Thyroid gland (tissue), 4 donors: Measurements from ENCODE around the gene ATP5MG. TPM values are rescaled to one million over a fixed set of nuclear protein-coding genes. Genes with fewer than 3 reads are reported as not detected.

Source experiments
- DNase-seq, 2 donors: peaks; one replicate each; pipeline ENCODE4 v3.0.0-alpha.2; 2019
- H3K27ac ChIP-seq, 3 donors: fragments of 200-600 bp; sonication (generic); 1 replicate in 2 of 3; 2 replicates in 1 of 3; pipeline ENCODE4 v1.5.1; 2016 to 2019; ENCODE audit warnings: mild to moderate bottlenecking in 1 of 3, moderate library complexity in 1 of 3
- H3K27me3 ChIP-seq: fragments of 200-600 bp; sonication (generic); one replicate; pipeline ENCODE4 v1.5.1; 2019
- H3K36me3 ChIP-seq, 2 donors: fragments of 200-600 bp; sonication (generic); one replicate each; pipeline ENCODE4 v1.5.1; 2016 to 2019
- H3K4me1 ChIP-seq, 2 donors: fragments of 200-600 bp; sonication (generic); one replicate each; pipeline ENCODE4 v1.5.1; 2017 to 2019
- H3K4me3 ChIP-seq, 3 donors: fragments of 200-600 bp; sonication (generic); replicated peaks in 1 of 3; 1 replicate in 2 of 3; 2 replicates in 1 of 3; pipeline ENCODE4 v1.5.1; 2016; ENCODE audit warnings: mild to moderate bottlenecking in 1 of 3
- H3K9me3 ChIP-seq: fragments of 200-600 bp; sonication (generic); one replicate; pipeline ENCODE4 v1.5.1; 2017
- POLR2A ChIP-seq, 2 donors: fragments of 450-650 bp; IDR thresholded peaks; one replicate each; pipeline ENCODE4 v1.6.1; 2017; ENCODE audit warnings: antibody characterized with exemption in 2 of 2, mild to moderate bottlenecking in 2 of 2, moderate library complexity in 1 of 2
- WGBS, 2 donors: methylation state at CpG; one replicate each; pipeline ENCODE4 v1.1.5; 2017; 5-methylcytosine and 5-hydroxymethylcytosine counted together
- intact Hi-C: fragments of 100-400 bp; cut with DNase I; formaldehyde crosslinking; loops from one replicate; pipeline ENCODE4 v1.15.1; 2023
- total RNA-seq, 4 donors: library from RNA; depleted of rRNA; stranded (reverse); fragments of >200 nt; gene quantifications; one replicate each; pipeline ENCODE4 v1.2.3, GENCODE V29; 2016
- TF ChIP-seq, protein P1 (sequence below), 6 experiments: fragments of 200-600 bp in 3 of 6; fragments of 450-650 bp in 3 of 6; sonication (generic) in 3 of 6; IDR thresholded peaks; one replicate each; pipeline ENCODE4 v1.5.1; 2016 to 2019; ENCODE audit warnings: antibody characterized with exemption in 6 of 6, mild to moderate bottlenecking in 2 of 6, inconsistent platforms in 1 of 6, moderate library complexity in 1 of 6

Gene ATP5MG
- total RNA-seq, 4 donors from 2014 or later = 63.9 to 716 (median 170) TPM

DNA sequence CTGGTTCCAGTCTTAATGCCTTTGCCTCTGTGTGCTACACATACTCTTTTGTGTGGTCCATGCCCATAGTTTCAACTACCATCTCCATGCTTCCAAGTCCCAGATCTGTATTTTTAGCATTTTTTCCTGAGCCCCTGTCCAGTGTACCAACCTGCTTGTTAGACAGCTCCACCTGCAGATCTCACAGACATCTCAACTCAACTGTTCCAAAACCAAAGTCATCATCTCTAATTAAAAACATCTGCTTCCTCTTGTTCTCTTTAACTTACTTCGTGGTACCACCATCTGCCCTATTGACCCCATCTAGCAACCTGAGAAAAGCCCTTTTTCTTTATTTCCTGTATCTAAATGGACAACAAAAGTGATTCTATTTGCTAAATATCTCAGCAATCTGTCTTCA lies 26.3 kb downstream of the ATP5MG start:
- H3K9me3 ChIP-seq = no peaks in the 10 kb centered on the region
- H3K36me3 ChIP-seq = no peaks in the 10 kb centered on the region
- DNase-seq = no peak
- WGBS, 2 donors = 17 to 21% methylated on average over 1 of the region's 1 CpG
- no peak overlapping the region for H3K27ac ChIP-seq
- no peak overlapping the region for H3K4me3 ChIP-seq
- H3K4me1 ChIP-seq = no peaks in the 10 kb centered on the region
- intact Hi-C loops = no loop called here
- TF ChIP-seq, protein P1, sequence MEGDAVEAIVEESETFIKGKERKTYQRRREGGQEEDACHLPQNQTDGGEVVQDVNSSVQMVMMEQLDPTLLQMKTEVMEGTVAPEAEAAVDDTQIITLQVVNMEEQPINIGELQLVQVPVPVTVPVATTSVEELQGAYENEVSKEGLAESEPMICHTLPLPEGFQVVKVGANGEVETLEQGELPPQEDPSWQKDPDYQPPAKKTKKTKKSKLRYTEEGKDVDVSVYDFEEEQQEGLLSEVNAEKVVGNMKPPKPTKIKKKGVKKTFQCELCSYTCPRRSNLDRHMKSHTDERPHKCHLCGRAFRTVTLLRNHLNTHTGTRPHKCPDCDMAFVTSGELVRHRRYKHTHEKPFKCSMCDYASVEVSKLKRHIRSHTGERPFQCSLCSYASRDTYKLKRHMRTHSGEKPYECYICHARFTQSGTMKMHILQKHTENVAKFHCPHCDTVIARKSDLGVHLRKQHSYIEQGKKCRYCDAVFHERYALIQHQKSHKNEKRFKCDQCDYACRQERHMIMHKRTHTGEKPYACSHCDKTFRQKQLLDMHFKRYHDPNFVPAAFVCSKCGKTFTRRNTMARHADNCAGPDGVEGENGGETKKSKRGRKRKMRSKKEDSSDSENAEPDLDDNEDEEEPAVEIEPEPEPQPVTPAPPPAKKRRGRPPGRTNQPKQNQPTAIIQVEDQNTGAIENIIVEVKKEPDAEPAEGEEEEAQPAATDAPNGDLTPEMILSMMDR (IDR thresholded peaks at IDR 0.05) = no peak
- TF ChIP-seq POLR2A (IDR thresholded peaks at IDR 0.05) = no peak
- no peaks in the 10 kb centered on the region for H3K27me3 ChIP-seq

GRCh38 chr11:118430956-118431355 lies 29.6 kb downstream of the ATP5MG start:
- intact Hi-C loops = no loop called here
- no peak overlapping the region for H3K27ac ChIP-seq
- no peak overlapping the region for H3K4me3 ChIP-seq
- no peaks in the 10 kb centered on the region for H3K9me3 ChIP-seq
- H3K36me3 ChIP-seq = no peaks in the 10 kb centered on the region
- TF ChIP-seq, protein P1 (IDR thresholded peaks at IDR 0.05) = no peak
- no peak for TF ChIP-seq POLR2A (IDR thresholded peaks at IDR 0.05)
- DNase-seq = no peak
- H3K4me1 ChIP-seq = peaks cover 11 to 12% of the 10 kb centered on the region in 2 donors
- H3K27me3 ChIP-seq = no peaks in the 10 kb centered on the region
- WGBS, 2 donors = 67 to 79% methylated on average over 2 of the region's 2 CpGs

- 5 to 8% methylated on average over 9 of the region's 9 CpGs for WGBS, 2 donors
- Histone ChIP-seq H3K4me1 (peaks cover 17 to 22% of the 10 kb centered on the region in 2 donors), H3K36me3 (no peaks in the 10 kb centered on the region), H3K27me3 (no peaks in the 10 kb centered on the region), H3K9me3 (no peaks in the 10 kb centered on the region), H3K27ac (no peak overlapping the region), H3K4me3 (peak overlapping the region in 1 of 3 donors; percentile 95)
- no peak for TF ChIP-seq POLR2A (IDR thresholded peaks at IDR 0.05)
- TF ChIP-seq, protein P1 (IDR thresholded peaks at IDR 0.05) = no peak
- intact Hi-C loops = no loop called here
- DNase-seq = no peak
These were observed 32.7 kb downstream of the ATP5MG start for GRCh38 chr11:118434123-118434552.

DNA sequence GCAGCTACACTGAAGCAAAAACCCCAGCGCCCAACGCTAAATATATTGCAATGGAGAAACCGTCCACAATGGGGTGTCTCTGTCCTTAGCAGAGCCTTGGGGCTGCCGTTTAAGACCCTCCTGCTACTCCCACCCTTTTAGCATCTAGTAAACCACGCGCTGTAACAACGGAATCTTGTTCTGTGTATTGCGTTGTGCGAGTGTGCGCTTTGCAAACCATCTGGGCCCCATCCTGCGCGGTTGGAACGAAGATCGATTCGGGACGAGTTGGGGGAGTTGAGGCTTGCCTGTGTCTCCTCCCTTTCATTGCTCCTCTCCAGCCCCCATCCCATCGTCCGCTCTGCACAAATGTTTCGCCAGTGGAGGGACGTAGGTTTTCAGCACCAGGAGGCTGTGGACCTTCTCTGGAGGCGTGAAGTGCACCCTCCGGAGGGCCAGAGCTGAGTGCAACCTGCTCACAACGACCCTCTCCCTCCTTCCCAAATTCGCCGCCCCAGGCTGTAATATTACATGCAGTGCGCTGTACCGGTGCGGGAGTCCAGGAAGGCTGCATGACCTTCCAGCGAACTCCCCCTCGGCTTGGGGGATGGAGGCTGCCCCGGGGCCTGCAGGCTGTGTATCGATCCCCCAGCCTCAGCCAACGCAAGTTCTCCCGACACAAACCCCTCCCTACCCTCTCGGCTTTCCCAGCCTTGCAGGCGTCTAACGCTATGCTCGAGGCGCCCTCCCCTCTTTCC lies 33.3 kb downstream of the ATP5MG start:
- Histone ChIP-seq H3K27ac (peak overlapping the region in 1 of 3 donors; percentile 91), H3K4me3 (peak overlapping the region; percentile 30 to 95 (median 72)), H3K4me1 (peaks cover 17 to 27% of the 10 kb centered on the region in 2 donors), H3K9me3 (no peaks in the 10 kb centered on the region), H3K36me3 (no peaks in the 10 kb centered on the region), H3K27me3 (no peaks in the 10 kb centered on the region)
- TF ChIP-seq POLR2A (IDR thresholded peaks at IDR 0.05) = no peak
- TF ChIP-seq, protein P1 (IDR thresholded peaks at IDR 0.05) = no peak
- 0 to 1% methylated on average over 32 to 39 of the region's 39 CpGs for WGBS, 2 donors
- DNase-seq = peak; percentile 22 to 31
- intact Hi-C loops = no loop called here

GRCh38 chr11:118435290-118435892 lies 34.0 kb downstream of the ATP5MG start:
- Histone ChIP-seq H3K27me3 (no peaks in the 10 kb centered on the region), H3K36me3 (no peaks in the 10 kb centered on the region), H3K4me3 (peak overlapping the region; percentile 30 to 95 (median 72)), H3K4me1 (peaks cover 22 to 34% of the 10 kb centered on the region in 2 donors), H3K9me3 (no peaks in the 10 kb centered on the region), H3K27ac (peak overlapping the region; percentile 58 to 91 (median 73))
- intact Hi-C loops = no loop called here
- 0% methylated on average over 34 of the region's 34 CpGs for whole genome bisulfite sequencing, 2 donors
- peak; percentile 53 for DNase-seq
- TF ChIP-seq, protein P1 (IDR thresholded peaks at IDR 0.05) = no peak
- no peak for TF ChIP-seq POLR2A (IDR thresholded peaks at IDR 0.05)
